ENCODE results near the gene TXNRD2. TPM values are rescaled to one million over a fixed set of nuclear protein-coding genes. Genes with fewer than 3 reads are reported as not detected.
"Not testable (repeated sequence)": the region's sequence is repeated elsewhere in the genome, so short reads cannot be mapped to it uniquely, and the experiment has no call there.

TXNRD2 gene
- total RNA-seq, 1 experiment from 2014 or later, result 33.7 TPM

DNA sequence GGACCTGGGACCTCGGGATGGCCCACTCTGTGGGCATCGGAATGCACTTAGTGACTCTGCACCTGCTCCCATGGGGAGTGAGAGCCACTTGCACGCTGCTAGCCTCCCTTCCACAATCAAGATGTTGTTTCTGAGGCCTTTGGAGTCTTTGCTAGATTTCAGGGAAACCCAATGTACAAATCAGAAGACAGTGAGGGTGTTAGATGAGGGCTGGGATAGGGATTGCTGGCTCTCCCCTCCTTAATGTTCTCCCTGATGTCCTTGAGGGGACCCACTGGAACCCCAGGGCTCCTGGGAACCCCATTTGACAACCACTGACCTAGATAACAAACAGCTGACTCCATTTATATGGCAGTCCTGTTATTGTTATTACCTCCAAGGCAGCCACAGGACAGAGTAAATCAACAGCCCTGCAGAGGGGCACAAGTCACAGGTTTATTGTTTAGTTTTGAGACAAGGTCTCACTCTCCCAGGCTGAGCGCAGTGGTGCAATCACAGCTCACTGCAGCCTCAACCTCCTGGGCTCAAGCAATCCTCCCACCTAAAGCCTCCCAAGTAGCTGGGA is 31.4 kb downstream of the TXNRD2 start:
- H3K27ac Mint-ChIP-seq (ENCODE audit: unreplicated experiment), result no peak overlapping the region
- peaks cover 5% of the 10 kb centered on the region for H3K4me1 Mint-ChIP-seq (ENCODE audit: low read depth, unreplicated experiment)
- no TSS peak for BruUV-seq (replicated peaks)
- CTCF ChIA-PET, result interaction anchor here (0.6 to 1.4 kb wide), 14 partner anchors 13 to 231 kb away, joined by 3 to 73 read pairs (median 6); partner anchors contain the start of genes COMT, GNB1L, GP1BB and RTL10
- H3K36me3 Mint-ChIP-seq (ENCODE audit: insufficient read depth, unreplicated experiment), result peaks cover 7% of the 10 kb centered on the region
- H3K9me3 Mint-ChIP-seq (ENCODE audit: low read depth, unreplicated experiment), result no peaks in the 10 kb centered on the region
- no peak overlapping the region for H3K4me3 Mint-ChIP-seq (ENCODE audit: low read depth, unreplicated experiment)
- H3K27me3 Mint-ChIP-seq (ENCODE audit: unreplicated experiment), result no peaks in the 10 kb centered on the region
- intact Hi-C loops (cut with micrococcal nuclease; ENCODE audit: unreplicated experiment), result loop anchor here (1.0 kb wide), 1 partner anchor 180 kb away; no protein-coding TSS in a partner anchor
- no peak for DNase-seq
- TF ChIP-seq, protein P1, sequence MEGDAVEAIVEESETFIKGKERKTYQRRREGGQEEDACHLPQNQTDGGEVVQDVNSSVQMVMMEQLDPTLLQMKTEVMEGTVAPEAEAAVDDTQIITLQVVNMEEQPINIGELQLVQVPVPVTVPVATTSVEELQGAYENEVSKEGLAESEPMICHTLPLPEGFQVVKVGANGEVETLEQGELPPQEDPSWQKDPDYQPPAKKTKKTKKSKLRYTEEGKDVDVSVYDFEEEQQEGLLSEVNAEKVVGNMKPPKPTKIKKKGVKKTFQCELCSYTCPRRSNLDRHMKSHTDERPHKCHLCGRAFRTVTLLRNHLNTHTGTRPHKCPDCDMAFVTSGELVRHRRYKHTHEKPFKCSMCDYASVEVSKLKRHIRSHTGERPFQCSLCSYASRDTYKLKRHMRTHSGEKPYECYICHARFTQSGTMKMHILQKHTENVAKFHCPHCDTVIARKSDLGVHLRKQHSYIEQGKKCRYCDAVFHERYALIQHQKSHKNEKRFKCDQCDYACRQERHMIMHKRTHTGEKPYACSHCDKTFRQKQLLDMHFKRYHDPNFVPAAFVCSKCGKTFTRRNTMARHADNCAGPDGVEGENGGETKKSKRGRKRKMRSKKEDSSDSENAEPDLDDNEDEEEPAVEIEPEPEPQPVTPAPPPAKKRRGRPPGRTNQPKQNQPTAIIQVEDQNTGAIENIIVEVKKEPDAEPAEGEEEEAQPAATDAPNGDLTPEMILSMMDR (IDR thresholded peaks at IDR 0.05; ENCODE audit: unreplicated experiment), result peak; percentile 4

DNA sequence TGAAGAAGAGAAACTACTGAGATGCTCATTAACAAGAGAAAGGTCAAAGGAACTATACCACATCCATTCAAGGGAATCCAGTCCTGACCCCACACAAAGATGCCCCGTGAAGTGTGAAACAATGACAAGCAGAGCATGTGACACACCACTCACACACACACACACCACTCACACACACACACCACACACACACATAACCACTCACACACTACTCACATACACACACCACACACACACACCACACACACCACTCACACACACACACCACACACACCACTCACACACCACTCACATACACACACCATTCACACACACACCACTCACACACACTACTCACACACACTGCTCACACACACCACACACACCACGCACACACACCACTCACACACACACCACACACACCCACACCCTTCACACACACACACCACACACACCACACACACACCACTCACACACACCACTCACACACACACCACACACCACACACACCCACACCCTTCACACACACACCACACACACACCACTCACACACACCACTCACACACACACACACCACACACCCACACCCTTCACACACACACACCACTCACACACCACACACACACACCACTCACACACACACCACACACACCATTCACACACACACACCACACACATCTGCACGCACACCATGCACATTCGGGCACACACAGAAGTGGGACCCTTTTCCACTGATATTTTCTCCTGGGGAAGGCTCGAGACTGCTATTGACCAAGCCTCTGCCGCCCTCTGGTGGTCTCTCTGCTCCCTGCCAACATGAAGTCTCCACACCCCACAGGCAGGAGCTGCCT is 32.1 kb downstream of the TXNRD2 start:
- BruUV-seq (replicated peaks), result no TSS peak
- TF ChIP-seq, protein P1 (IDR thresholded peaks at IDR 0.05; ENCODE audit: unreplicated experiment), result peak; percentile 94
- peaks cover 7% of the 10 kb centered on the region for H3K36me3 Mint-ChIP-seq (ENCODE audit: insufficient read depth, unreplicated experiment)
- peaks cover 5% of the 10 kb centered on the region for H3K4me1 Mint-ChIP-seq (ENCODE audit: low read depth, unreplicated experiment)
- no peak overlapping the region for H3K27ac Mint-ChIP-seq (ENCODE audit: unreplicated experiment)
- no peak overlapping the region for H3K4me3 Mint-ChIP-seq (ENCODE audit: low read depth, unreplicated experiment)
- CTCF ChIA-PET, result interaction anchor here (0.6 to 1.4 kb wide), 14 partner anchors 12 to 230 kb away, joined by 3 to 73 read pairs (median 6); partner anchors contain the start of genes COMT, GNB1L, GP1BB and RTL10
- no peaks in the 10 kb centered on the region for H3K27me3 Mint-ChIP-seq (ENCODE audit: unreplicated experiment)
- DNase-seq, result peak; percentile 84
- no peaks in the 10 kb centered on the region for H3K9me3 Mint-ChIP-seq (ENCODE audit: low read depth, unreplicated experiment)
- intact Hi-C loops (cut with micrococcal nuclease; ENCODE audit: unreplicated experiment), result loop anchor here (1.0 kb wide), 1 partner anchor 179 kb away; no protein-coding TSS in a partner anchor

DNA sequence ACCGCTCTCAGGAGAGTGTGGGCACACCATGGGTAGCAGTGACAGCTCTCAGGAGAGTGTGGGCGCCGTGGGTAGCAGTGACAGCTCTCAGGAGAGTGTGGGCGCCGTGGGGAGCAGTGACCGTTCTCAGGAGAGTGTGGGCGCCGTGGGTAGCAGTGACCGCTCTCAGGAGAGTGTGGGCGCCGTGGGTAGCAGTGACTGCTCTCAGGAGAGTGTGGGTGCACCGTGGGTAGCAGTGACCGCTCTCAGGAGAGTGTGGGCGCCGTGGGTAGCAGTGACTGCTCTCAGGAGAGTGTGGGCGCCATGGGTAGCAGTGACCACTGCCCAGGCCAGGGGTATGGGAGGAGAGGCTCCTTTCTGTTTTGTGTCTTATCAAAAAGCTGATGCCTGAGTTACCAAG is 33.7 kb downstream of the TXNRD2 start:
- CTCF ChIA-PET; H3K36me3 Mint-ChIP-seq (ENCODE audit: insufficient read depth, unreplicated experiment): not testable (repeated sequence)

DNA sequence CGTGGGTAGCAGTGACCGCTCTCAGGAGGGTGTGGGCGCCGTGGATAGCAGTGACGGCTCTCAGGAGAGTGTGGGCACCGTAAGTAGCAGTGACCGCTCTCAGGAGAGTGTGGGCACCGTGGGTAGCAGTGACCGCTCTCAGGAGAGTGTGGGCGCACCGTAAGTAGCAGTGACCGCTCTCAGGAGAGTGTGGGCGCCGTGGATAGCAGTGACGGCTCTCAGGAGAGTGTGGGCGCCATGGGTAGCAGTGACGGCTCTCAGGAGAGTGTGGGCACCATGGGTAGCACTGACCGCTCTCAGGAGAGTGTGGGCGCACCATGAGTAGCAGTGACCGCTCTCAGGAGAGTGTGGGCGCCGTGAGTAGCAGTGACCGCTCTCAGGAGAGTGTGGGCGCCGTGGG is 34.8 kb downstream of the TXNRD2 start:
- H3K27ac Mint-ChIP-seq (ENCODE audit: unreplicated experiment); H3K4me1 Mint-ChIP-seq (ENCODE audit: low read depth, unreplicated experiment); H3K9me3 Mint-ChIP-seq (ENCODE audit: low read depth, unreplicated experiment); CTCF ChIA-PET; H3K4me3 Mint-ChIP-seq (ENCODE audit: low read depth, unreplicated experiment); BruUV-seq (replicated peaks); intact Hi-C loops (cut with micrococcal nuclease; ENCODE audit: unreplicated experiment); H3K27me3 Mint-ChIP-seq (ENCODE audit: unreplicated experiment); H3K36me3 Mint-ChIP-seq (ENCODE audit: insufficient read depth, unreplicated experiment); DNase-seq: not testable (repeated sequence)

More for the DNA sequence above, 33.7 kb downstream of the TXNRD2 start:
- DNase-seq; H3K27me3 Mint-ChIP-seq (ENCODE audit: unreplicated experiment); H3K9me3 Mint-ChIP-seq (ENCODE audit: low read depth, unreplicated experiment); H3K4me1 Mint-ChIP-seq (ENCODE audit: low read depth, unreplicated experiment); intact Hi-C loops (cut with micrococcal nuclease; ENCODE audit: unreplicated experiment); H3K4me3 Mint-ChIP-seq (ENCODE audit: low read depth, unreplicated experiment); BruUV-seq (replicated peaks); H3K27ac Mint-ChIP-seq (ENCODE audit: unreplicated experiment): not testable (repeated sequence)

DNA sequence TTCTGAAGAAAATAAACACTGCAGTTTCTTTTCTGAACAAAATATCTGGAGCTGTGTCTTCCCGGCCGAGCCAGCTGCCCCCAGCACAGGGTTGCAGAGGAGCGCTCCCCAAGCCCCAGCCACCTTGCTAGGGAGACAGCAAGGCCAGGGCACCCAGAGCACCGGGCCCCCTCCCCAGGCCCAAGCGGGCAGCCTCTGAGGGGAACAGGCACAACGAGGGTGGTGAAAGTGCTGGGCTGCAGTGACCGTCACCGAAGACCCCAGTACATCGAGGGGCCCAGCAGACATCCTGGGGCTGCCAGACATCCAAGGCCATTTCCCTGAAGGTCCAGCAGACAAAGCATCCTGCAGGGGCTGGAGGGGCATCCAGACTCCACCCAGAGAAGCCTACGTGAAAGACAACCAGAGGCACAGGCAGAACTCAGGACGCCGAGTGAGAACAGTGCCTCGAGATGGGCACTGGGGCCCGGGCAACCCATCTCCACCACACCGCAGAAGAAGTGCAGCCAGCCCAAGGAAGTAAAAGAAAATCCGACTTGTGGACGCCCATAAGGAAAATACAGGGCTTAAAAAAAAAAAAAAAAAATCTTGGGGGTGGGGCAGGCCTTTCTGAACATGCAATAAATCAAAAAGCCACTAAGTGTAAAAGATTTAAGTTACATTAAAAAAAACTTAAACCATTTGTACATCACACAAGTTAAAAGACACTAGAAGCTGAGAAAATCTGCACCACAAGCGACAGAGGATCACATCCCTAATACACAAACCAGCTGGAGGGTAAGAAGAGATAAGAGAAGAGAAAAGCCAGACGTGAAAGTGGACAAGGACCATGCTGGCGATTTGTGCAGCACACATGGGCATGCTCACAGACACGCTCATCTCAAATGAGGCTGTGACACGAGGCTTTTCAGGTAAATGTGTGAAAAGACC is 36.0 kb downstream of the TXNRD2 start:
- no TSS peak for BruUV-seq (replicated peaks)
- no peaks in the 10 kb centered on the region for H3K36me3 Mint-ChIP-seq (ENCODE audit: insufficient read depth, unreplicated experiment)
- CTCF ChIA-PET, result interaction anchor here (0.6 to 1.3 kb wide), 2 partner anchors 80 to 175 kb away, joined by 3 read pairs; no protein-coding TSS in a partner anchor
- no peaks in the 10 kb centered on the region for H3K9me3 Mint-ChIP-seq (ENCODE audit: low read depth, unreplicated experiment)
- no peak overlapping the region for H3K4me3 Mint-ChIP-seq (ENCODE audit: low read depth, unreplicated experiment)
- no peak overlapping the region for H3K27ac Mint-ChIP-seq (ENCODE audit: unreplicated experiment)
- intact Hi-C loops (cut with micrococcal nuclease; ENCODE audit: unreplicated experiment), result no loop called here
- no peak for DNase-seq
- peaks cover 5% of the 10 kb centered on the region for H3K4me1 Mint-ChIP-seq (ENCODE audit: low read depth, unreplicated experiment)
- no peaks in the 10 kb centered on the region for H3K27me3 Mint-ChIP-seq (ENCODE audit: unreplicated experiment)
- TF ChIP-seq, protein P1 (IDR thresholded peaks at IDR 0.05; ENCODE audit: unreplicated experiment), result no peak
